Panc1 (cell line): ENCODE results near the gene SNRK. TPM values are rescaled to one million over a fixed set of nuclear protein-coding genes. Genes with fewer than 3 reads are reported as not detected.

Experiments
- ATAC-seq: fragments of 200-7000 bp; cut with Tn5 transposase; 2 replicates; pipeline ENCODE4 v1.9.1; 2020; ENCODE audit warnings: mild to moderate bottlenecking, moderate library complexity
- BruUV-seq: library from RNA; stranded (reverse); fragments of 400-500 nt; replicated peaks from 2 replicates; lab custom pipeline; 2021; lab: Mats Ljungman, UMichigan
- CTCF ChIA-PET: fragments of 300-600 bp; sonication (Branson Sonifier 250); formaldehyde crosslinking; loops from one replicate; lab custom pipeline; 2022; ENCODE audit warnings: antibody characterized with exemption; lab: Charles Lee
- POLR2A ChIA-PET: fragments of 300-600 bp; sonication (Branson Sonifier 250); formaldehyde crosslinking; loops from one replicate; lab custom pipeline; 2022; ENCODE audit warnings: antibody characterized with exemption; lab: Charles Lee
- DNase-seq: peaks from one replicate; pipeline ENCODE4 v3.0.0-alpha.2; 2010; ENCODE audit warnings: low read depth, low spot score
- H3K27ac ChIP-seq: 2 replicates; pipeline ENCODE4 v1.5.1; 2011; ENCODE audit warnings: mild to moderate bottlenecking, low read length, inconsistent platforms
- H3K27me3 ChIP-seq: fragments of 200-500 bp; sonication (Bioruptor generic); 2 replicates; pipeline ENCODE4 v1.6.0; 2014; ENCODE audit warnings: low read length, inconsistent platforms; ENCODE audit not compliant: control insufficient read depth, insufficient read depth
- H3K36me3 ChIP-seq: fragments of 200-500 bp; sonication (Bioruptor generic); 2 replicates; pipeline ENCODE4 v1.5.1; 2014; ENCODE audit warnings: inconsistent platforms, mild to moderate bottlenecking, low read length, moderate library complexity; ENCODE audit not compliant: control insufficient read depth, insufficient read depth
- H3K4me1 ChIP-seq: 2 replicates; pipeline ENCODE4 v1.5.1; 2011; ENCODE audit warnings: inconsistent platforms, mild to moderate bottlenecking, low read length, moderate library complexity; ENCODE audit not compliant: control insufficient read depth, insufficient read depth
- H3K4me3 ChIP-seq, 2 experiments: 2 replicates each; pipeline ENCODE4 v1.5.1; 2011 to 2012; ENCODE audit warnings: low read depth in 2 of 2, low read length in 2 of 2, mild to moderate bottlenecking in 2 of 2, inconsistent platforms in 1 of 2, moderate library complexity in 1 of 2
- H3K9me3 ChIP-seq: fragments of 200-500 bp; sonication (Bioruptor generic); 2 replicates; pipeline ENCODE4 v1.5.1; 2014; ENCODE audit warnings: low read depth, mild to moderate bottlenecking, inconsistent platforms, low read length, moderate library complexity; ENCODE audit not compliant: control insufficient read depth, insufficient read depth
- POLR2AphosphoS5 ChIP-seq: IDR thresholded peaks from 2 replicates; pipeline ENCODE4 v1.6.1; 2012; ENCODE audit warnings: mild to moderate bottlenecking, low read depth, low read length, moderate library complexity
- SIN3A ChIP-seq: IDR thresholded peaks from 2 replicates; pipeline ENCODE4 v1.6.1; 2012; ENCODE audit warnings: low read depth, mild to moderate bottlenecking, low read length, moderate library complexity, borderline replicate concordance; ENCODE audit not compliant: insufficient read depth
- TCF7L2 ChIP-seq: IDR thresholded peaks from 2 replicates; pipeline ENCODE4 v1.6.1; 2011; ENCODE audit warnings: mild to moderate bottlenecking, low read depth, low read length, inconsistent platforms
- in situ Hi-C: cut with HindIII; loops from 2 replicates; pipeline ENCODE4 v1.10.0; 2016; ENCODE audit warnings: low sequenced_read_pairs, low pct_unique_long_range_greater_than_20kb
- intact Hi-C: fragments of 100-400 bp; cut with micrococcal nuclease; formaldehyde crosslinking; loops from one replicate; pipeline ENCODE4 v1.10.0; 2022; ENCODE audit not compliant: unreplicated experiment
- total RNA-seq: library from RNA; stranded (reverse); gene quantifications from one replicate; pipeline ENCODE4 v1.2.1, GENCODE V29; 2021; ENCODE audit not compliant: unreplicated experiment
- TF ChIP-seq, protein P1 (sequence below), 2 experiments: IDR thresholded peaks; 2 replicates each; pipeline ENCODE4 v1.6.1; 2011 to 2012; ENCODE audit warnings: low read depth in 2 of 2, control low read depth in 1 of 2, low read length in 1 of 2, mild to moderate bottlenecking in 1 of 2, moderate library complexity in 1 of 2; ENCODE audit not compliant: insufficient read depth in 1 of 2
- TF ChIP-seq, protein P2 (sequence below): fragments of 450-650 bp; IDR thresholded peaks from 2 replicates; pipeline ENCODE4 v1.5.1; 2017; ENCODE audit warnings: mild to moderate bottlenecking

Gene SNRK
- total RNA-seq, 1 experiment from 2014 or later, result 11.0 TPM

DNA sequence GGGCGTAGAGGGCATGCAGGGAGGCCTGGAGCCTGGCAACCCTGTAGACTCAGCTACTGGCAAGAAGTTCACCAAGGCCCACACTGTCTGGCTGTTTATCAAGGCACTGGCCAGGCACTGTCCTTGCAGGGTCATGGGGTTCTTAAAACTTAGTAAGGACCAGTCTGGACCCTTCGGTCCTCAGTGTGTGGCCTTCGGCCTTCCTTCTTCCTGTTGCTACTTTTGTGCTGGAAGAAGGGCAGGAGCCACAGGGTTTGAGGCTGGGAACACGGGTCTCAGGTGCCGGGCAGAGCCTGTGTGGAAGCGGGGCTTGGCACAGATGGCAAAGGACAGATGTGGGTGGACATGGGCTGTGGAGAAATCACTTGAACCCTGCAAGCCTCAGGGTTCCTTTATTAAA is 76.6 kb downstream of the SNRK start:
- H3K9me3 ChIP-seq, result no peaks in the 10 kb centered on the region
- CTCF ChIA-PET, result no interaction called here
- H3K36me3 ChIP-seq, result no peaks in the 10 kb centered on the region
- DNase-seq (no peak), ATAC-seq (no peak)
- H3K4me3 ChIP-seq, result no peak overlapping the region
- no peak overlapping the region for H3K27ac ChIP-seq
- POLR2A ChIA-PET, result no interaction called here
- intact Hi-C loops, result no loop called here
- no peaks in the 10 kb centered on the region for H3K27me3 ChIP-seq
- no TSS peak for BruUV-seq
- TF ChIP-seq SIN3A (no peak), TCF7L2 (no peak), POLR2AphosphoS5 (no peak)
- TF ChIP-seq, protein P1, sequence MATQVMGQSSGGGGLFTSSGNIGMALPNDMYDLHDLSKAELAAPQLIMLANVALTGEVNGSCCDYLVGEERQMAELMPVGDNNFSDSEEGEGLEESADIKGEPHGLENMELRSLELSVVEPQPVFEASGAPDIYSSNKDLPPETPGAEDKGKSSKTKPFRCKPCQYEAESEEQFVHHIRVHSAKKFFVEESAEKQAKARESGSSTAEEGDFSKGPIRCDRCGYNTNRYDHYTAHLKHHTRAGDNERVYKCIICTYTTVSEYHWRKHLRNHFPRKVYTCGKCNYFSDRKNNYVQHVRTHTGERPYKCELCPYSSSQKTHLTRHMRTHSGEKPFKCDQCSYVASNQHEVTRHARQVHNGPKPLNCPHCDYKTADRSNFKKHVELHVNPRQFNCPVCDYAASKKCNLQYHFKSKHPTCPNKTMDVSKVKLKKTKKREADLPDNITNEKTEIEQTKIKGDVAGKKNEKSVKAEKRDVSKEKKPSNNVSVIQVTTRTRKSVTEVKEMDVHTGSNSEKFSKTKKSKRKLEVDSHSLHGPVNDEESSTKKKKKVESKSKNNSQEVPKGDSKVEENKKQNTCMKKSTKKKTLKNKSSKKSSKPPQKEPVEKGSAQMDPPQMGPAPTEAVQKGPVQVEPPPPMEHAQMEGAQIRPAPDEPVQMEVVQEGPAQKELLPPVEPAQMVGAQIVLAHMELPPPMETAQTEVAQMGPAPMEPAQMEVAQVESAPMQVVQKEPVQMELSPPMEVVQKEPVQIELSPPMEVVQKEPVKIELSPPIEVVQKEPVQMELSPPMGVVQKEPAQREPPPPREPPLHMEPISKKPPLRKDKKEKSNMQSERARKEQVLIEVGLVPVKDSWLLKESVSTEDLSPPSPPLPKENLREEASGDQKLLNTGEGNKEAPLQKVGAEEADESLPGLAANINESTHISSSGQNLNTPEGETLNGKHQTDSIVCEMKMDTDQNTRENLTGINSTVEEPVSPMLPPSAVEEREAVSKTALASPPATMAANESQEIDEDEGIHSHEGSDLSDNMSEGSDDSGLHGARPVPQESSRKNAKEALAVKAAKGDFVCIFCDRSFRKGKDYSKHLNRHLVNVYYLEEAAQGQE (IDR thresholded peaks at IDR 0.05; ENCODE audit: insufficient read depth in 1 of 2, low read depth in 2 of 2, low read length in 1 of 2), result no peak
- TF ChIP-seq, protein P2, sequence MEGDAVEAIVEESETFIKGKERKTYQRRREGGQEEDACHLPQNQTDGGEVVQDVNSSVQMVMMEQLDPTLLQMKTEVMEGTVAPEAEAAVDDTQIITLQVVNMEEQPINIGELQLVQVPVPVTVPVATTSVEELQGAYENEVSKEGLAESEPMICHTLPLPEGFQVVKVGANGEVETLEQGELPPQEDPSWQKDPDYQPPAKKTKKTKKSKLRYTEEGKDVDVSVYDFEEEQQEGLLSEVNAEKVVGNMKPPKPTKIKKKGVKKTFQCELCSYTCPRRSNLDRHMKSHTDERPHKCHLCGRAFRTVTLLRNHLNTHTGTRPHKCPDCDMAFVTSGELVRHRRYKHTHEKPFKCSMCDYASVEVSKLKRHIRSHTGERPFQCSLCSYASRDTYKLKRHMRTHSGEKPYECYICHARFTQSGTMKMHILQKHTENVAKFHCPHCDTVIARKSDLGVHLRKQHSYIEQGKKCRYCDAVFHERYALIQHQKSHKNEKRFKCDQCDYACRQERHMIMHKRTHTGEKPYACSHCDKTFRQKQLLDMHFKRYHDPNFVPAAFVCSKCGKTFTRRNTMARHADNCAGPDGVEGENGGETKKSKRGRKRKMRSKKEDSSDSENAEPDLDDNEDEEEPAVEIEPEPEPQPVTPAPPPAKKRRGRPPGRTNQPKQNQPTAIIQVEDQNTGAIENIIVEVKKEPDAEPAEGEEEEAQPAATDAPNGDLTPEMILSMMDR, result no peak
- in situ Hi-C loops, result no loop called here
- no peaks in the 10 kb centered on the region for H3K4me1 ChIP-seq

DNA sequence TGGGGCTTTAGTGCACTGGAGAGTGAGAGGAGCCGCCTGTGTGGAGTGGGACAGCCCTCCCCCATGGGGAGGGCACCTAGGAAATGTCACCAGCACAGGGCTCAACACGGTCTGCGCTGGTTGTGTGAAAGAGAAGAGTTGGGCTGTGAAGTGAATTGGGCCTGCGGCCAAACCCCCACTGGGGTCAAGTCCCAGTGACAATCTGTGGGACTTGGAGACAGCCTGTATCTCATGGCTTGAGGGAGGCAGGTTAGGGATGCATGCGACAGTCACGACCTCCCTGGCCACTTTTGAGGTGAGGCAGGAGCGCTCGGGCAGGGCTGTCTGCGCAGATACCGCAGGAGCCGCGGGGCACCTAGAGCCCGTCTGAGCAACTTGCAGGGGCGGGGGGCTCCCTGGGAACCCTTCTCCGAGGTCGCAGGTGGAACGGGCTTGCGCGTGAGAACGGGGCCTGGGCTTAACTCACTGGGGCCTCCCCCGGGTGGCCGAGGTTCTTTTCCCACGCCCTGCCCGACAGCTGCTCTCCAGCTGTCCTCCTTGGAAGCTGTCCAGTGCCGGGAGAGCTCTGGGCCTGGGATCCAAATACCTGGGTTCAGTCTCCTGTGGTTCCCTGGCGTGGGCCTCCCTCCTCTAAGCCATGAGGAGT is 77.4 kb downstream of the SNRK start:
- CTCF ChIA-PET, result no interaction called here
- DNase-seq, result no peak
- TF ChIP-seq TCF7L2 (no peak), SIN3A (no peak), POLR2AphosphoS5 (no peak)
- TF ChIP-seq, protein P2, result no peak
- TF ChIP-seq, protein P1 (IDR thresholded peaks at IDR 0.05; ENCODE audit: insufficient read depth in 1 of 2, low read depth in 2 of 2, low read length in 1 of 2), result no peak
- Histone ChIP-seq H3K4me3 (no peak overlapping the region), H3K36me3 (no peaks in the 10 kb centered on the region), H3K27ac (no peak overlapping the region), H3K27me3 (no peaks in the 10 kb centered on the region), H3K9me3 (no peaks in the 10 kb centered on the region), H3K4me1 (no peaks in the 10 kb centered on the region)
- POLR2A ChIA-PET, result no interaction called here
- BruUV-seq, result no TSS peak
- in situ Hi-C loops (no loop called here), intact Hi-C loops (no loop called here)
- no peak for ATAC-seq
